Heart left ventricle (tissue), 16 donors: Measurements from ENCODE around the gene FREM1. TPM values are rescaled to one million over a fixed set of nuclear protein-coding genes. Genes with fewer than 3 reads are reported as not detected.

ENCODE experiments used
- ATAC-seq, 4 donors: fragments of 200-7000 bp; cut with Tn5 transposase; one replicate each; pipeline ENCODE4 v1.9.1; 2020 to 2022; ENCODE audit warnings: moderate library complexity in 4 of 4, mild to moderate bottlenecking in 3 of 4, moderate number of reproducible peaks in 1 of 4
- DNase-seq, 5 donors: peaks; one replicate each; pipeline ENCODE4 v3.0.0-alpha.2; 2020
- H3K27ac ChIP-seq, 12 donors: fragments of 200-600 bp; sonication (generic) in 4 of 12; one replicate each; pipeline versions ENCODE4 v1.5.0 to v1.8.0; 2016 to 2022; ENCODE audit warnings: mild to moderate bottlenecking in 2 of 12
- H3K27me3 ChIP-seq, 9 donors: fragments of 200-600 bp; sonication (generic) in 2 of 9; one replicate each; pipeline versions ENCODE4 v1.5.1 to v1.8.0; 2016 to 2022; ENCODE audit warnings: mild to moderate bottlenecking in 3 of 9
- H3K36me3 ChIP-seq, 9 donors: fragments of 200-600 bp; sonication (generic) in 2 of 9; one replicate each; pipeline versions ENCODE4 v1.5.0 to v1.8.0; 2018 to 2022; ENCODE audit warnings: mild to moderate bottlenecking in 2 of 9
- H3K4me1 ChIP-seq, 12 donors: fragments of 200-600 bp; sonication (generic) in 4 of 12; one replicate each; pipeline versions ENCODE4 v1.5.0 to v1.8.0; 2016 to 2022; ENCODE audit warnings: mild to moderate bottlenecking in 3 of 12
- H3K4me3 ChIP-seq, 12 donors: fragments of 200-600 bp; sonication (generic) in 4 of 12; one replicate each; pipeline versions ENCODE4 v1.5.0 to v1.8.0; 2017 to 2022; ENCODE audit warnings: mild to moderate bottlenecking in 9 of 12, moderate library complexity in 4 of 12
- H3K9me3 ChIP-seq, 12 donors: fragments of 200-600 bp; sonication (generic) in 4 of 12; one replicate each; pipeline versions ENCODE4 v1.5.0 to v1.8.0; 2016 to 2022; ENCODE audit warnings: mild to moderate bottlenecking in 1 of 12
- CTCF ChIP-seq, 12 donors: fragments of 200-600 bp; sonication (generic) in 4 of 12; IDR thresholded peaks; one replicate each; pipeline versions ENCODE4 v1.5.0 to v1.8.0; 2018 to 2022; ENCODE audit warnings: antibody characterized with exemption in 12 of 12, mild to moderate bottlenecking in 5 of 12
- POLR2A ChIP-seq, 2 donors: fragments of 450-650 bp; IDR thresholded peaks; one replicate each; pipeline ENCODE4 v1.6.1; 2017; ENCODE audit warnings: antibody characterized with exemption in 2 of 2, mild to moderate bottlenecking in 2 of 2, moderate library complexity in 2 of 2
- WGBS, 4 donors: extraction: QIAGEN DNeasy Blood & Tissue Kit in 2 of 4; methylation state at CpG; one replicate each; pipeline versions ENCODE4 v1.1.5 to v1.1.7; 2013 to 2018; 5-methylcytosine and 5-hydroxymethylcytosine counted together
- intact Hi-C, 10 donors: fragments of 100-400 bp; cut with DNase I; formaldehyde crosslinking; loops; one replicate each; pipeline versions ENCODE4 v1.11.1 to v1.14.2; 2022
- polyA plus RNA-seq, 2 donors: library from polyadenylated mRNA; stranded (reverse); fragments of 200-250 nt; gene quantifications; one replicate each; pipeline ENCODE4 v1.2.3, GENCODE V29; 2013
- total RNA-seq, 9 donors: library from RNA; depleted of rRNA in 2 of 9; stranded (reverse); fragments of >200 nt in 2 of 9; fragmentation: NEBNext Ultra II Directional in 3 of 9; extraction: Animal tissue kit (Norgen Biotek cat#: 25700) in 3 of 9; gene quantifications; one replicate each; pipeline versions ENCODE4 v1.1.0 to v1.2.4, GENCODE V29; 2016 to 2023
- donor health status: ischemic (EF 13 %, LVEDD 7.1; RV severe dilation, severe dysfunction).
- donor health status: healthy with polysubstance abuse.
- donor health status: DM: no; HTN: yes; CAD: no.
- donor health status: DM: no; HTN: no; CAD: no.
- donor health status: ischemic (EF 25% LVEDD 6.9; RV normal size, moderate dysfunction).
- donor health status: ischemic (EF 25% LVEDD 5.7; RV mildly dilated, moderate dysfunction).
- donor health status: healthy.
- donor health status: DM: yes; HTN: yes; CAD: no.
- donor health status: ischemic (EF 35%, LVEDD 5.7; RV mildly dilated, moderate dysfunction).
- donor health status: nonischemic (EF 11% LVEDD 7.7; RV severe dilation, severe dysfunction).
- donor health status: DM: yes; HTN: yes; CAD: no.
- donor health status: PGD.
- donor health status: ischemic (EF 29% LVEDD 5.4; RV normal size, mild dysfunction).
- donor health status: nonischemic (EF 23%, LVEDD 6.1; RV moderate dilation, normal function).

FREM1 gene
- total and polyA plus RNA-seq, 11 donors = 0.29 to 6.5 (median 1.9) TPM

DNA sequence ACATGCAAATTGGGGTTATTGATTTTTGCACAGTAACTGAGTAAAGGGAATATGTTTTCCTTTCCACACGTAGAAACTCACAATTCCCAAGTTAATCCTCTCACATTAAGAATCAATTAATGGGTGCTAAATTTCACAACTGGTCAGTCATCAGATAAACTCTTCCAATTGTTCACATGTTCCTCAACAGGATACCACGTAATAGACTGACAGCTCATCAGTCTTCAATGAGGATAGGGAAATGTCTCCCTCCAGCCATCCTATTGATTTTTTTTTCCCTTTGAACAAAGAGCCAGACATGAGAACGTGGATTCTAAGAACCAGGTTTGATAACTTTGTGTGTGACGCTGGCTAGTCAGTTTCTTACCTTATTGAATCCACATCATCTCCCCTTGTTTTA is 186.9 kb downstream of the FREM1 start:
- no peaks in the 10 kb centered on the region for H3K27me3 ChIP-seq
- 60 to 71% (median 67%) methylated on average over 4 of the region's 4 CpGs for WGBS, 4 donors
- no peak overlapping the region for H3K4me3 ChIP-seq
- intact Hi-C loops = no loop called here
- DNase-seq (no peak), ATAC-seq (no peak)
- H3K9me3 ChIP-seq = no peaks in the 10 kb centered on the region
- H3K4me1 ChIP-seq = no peaks in the 10 kb centered on the region
- TF ChIP-seq POLR2A (IDR thresholded peaks at IDR 0.05) (no peak), CTCF (IDR thresholded peaks at IDR 0.05) (no peak)
- no peaks in the 10 kb centered on the region for H3K36me3 ChIP-seq
- H3K27ac ChIP-seq = no peak overlapping the region

DNA sequence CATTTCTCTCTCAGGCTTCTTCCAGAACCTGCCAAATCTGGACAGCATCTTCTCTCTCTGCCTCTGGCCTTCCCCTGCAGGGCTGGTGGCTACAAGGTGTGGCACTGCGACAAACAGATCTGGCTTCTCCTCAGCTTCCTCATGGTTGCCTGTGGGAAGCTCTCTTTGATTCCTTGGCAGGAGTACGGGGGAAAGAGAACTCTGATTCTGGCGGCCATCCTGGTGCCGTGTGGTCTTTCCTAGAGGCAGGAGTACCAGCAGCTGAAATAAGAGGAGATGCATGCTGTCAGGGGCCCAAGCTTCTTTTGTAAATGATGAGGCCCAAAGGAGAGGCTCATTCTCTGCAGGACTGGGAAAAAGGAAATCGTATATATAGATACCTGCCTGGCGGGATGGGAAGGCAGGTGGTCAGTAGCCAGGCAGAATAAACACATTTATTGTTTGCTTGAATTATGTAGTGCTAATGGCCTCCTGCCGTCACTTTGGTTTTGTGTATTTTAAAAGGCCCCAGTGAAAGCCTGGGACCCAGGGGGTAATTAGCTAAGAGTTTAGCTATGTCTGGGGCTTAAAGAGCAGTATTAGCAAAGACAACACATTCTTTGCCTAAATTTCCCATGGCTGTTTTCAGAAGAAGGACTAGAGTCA is 187.7 kb downstream of the FREM1 start, which contains the start of gene CER1:
TSS of gene CER1 (minus strand) at position 343 of the 645 bp plus-strand sequence. CDS start at position 282, 61 bp downstream.
- TF ChIP-seq CTCF (IDR thresholded peaks at IDR 0.05) = no peak
- no peak for TF ChIP-seq POLR2A (IDR thresholded peaks at IDR 0.05)
- no peaks in the 10 kb centered on the region for H3K27me3 ChIP-seq
- 54 to 66% (median 61%) methylated on average over 7 of the region's 7 CpGs for WGBS, 4 donors
- DNase-seq = no peak
- H3K9me3 ChIP-seq = no peaks in the 10 kb centered on the region
- H3K4me1 ChIP-seq = no peaks in the 10 kb centered on the region
- intact Hi-C loops = no loop called here
- no peak within 1 kb of the TSS for H3K4me3 ChIP-seq
- ATAC-seq = no peak
- H3K36me3 ChIP-seq = no peaks in the 10 kb centered on the region
- H3K27ac ChIP-seq = no peak within 1 kb of the TSS

GRCh38 chr9:14719231-14719923 is 190.9 kb downstream of the FREM1 start:
- TF ChIP-seq CTCF (IDR thresholded peaks at IDR 0.05) (no peak), POLR2A (IDR thresholded peaks at IDR 0.05) (no peak)
- no peaks in the 10 kb centered on the region for H3K4me1 ChIP-seq
- no peak overlapping the region for H3K4me3 ChIP-seq
- WGBS, 4 donors = 69 to 75% (median 72%) methylated on average over 8 of the region's 8 CpGs
- no peak for ATAC-seq
- H3K36me3 ChIP-seq = no peaks in the 10 kb centered on the region
- H3K9me3 ChIP-seq = no peaks in the 10 kb centered on the region
- no peak overlapping the region for H3K27ac ChIP-seq
- no peak for DNase-seq
- intact Hi-C loops = no loop called here
- H3K27me3 ChIP-seq = peaks cover 0 to 14% (median 0%) of the 10 kb centered on the region in 9 donors

DNA sequence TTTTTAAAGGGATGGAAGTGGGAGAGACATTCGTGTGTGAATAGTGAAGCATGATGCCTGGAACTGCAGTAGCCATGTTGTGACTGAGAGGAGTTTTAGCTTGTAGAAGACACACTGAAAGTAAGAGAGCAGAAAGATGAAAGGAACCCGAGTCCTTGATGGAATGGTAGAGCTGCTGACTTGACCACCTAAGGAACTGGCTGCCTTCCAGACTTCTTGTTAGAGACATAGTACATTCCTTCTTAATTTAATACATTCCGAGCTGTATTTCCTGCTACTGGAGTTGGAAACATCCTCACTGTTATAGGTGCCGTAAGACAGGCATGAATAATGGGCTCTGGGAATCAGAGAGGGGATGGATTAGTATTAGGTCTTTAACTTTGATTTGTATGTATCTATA is 195.1 kb downstream of the FREM1 start:
- H3K27me3 ChIP-seq = peaks cover 0 to 14% (median 0%) of the 10 kb centered on the region in 9 donors
- TF ChIP-seq POLR2A (IDR thresholded peaks at IDR 0.05) (no peak), CTCF (IDR thresholded peaks at IDR 0.05) (no peak)
- H3K9me3 ChIP-seq = peaks cover 0 to 5% (median 0%) of the 10 kb centered on the region in 12 donors
- ATAC-seq = no peak
- no peak overlapping the region for H3K4me3 ChIP-seq
- H3K4me1 ChIP-seq = no peaks in the 10 kb centered on the region
- H3K27ac ChIP-seq = no peak overlapping the region
- no peak for DNase-seq
- H3K36me3 ChIP-seq = no peaks in the 10 kb centered on the region
- intact Hi-C loops = no loop called here
- WGBS, 4 donors = 60 to 73% (median 62%) methylated on average over 4 of the region's 4 CpGs
